DMS 273 (cell line): ENCODE measurements around the gene MYOCOS.

ENCODE experiments used
- DNase-seq: peaks from one replicate; lab custom pipeline; 2025; ENCODE audit not compliant: unreplicated experiment; lab: John Stamatoyannopoulos, UW

MYOCOS gene

GRCh38 chr1:171623651-171624331, 1.7 kb downstream of the MYOCOS start:
- no peak for DNase-seq

GRCh38 chr1:171625225-171625624, 3.2 kb downstream of the MYOCOS start:
- peak; percentile 41 for DNase-seq

GRCh38 chr1:171627020-171627419, 5.0 kb downstream of the MYOCOS start:
- no peak for DNase-seq

DNA sequence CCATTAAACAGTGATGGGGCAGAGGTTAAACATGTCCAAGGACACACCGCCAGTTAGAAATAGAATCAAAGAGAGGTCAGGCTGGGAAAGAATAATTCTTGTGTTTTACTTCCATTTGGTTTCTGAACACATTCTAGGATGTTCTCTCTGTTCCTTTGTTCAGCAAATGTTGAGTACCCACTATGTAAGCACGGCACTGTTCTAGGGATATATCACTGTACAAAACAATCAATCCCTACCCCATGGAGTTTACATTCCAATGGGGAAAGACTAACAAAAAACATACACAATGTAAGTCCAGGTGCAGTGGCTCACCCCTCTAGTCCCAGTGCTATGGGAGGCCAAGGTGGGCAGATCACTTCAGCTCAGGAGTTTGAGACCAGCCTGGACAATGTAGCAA, 6.2 kb downstream of the MYOCOS start:
- no peak for DNase-seq

DNA sequence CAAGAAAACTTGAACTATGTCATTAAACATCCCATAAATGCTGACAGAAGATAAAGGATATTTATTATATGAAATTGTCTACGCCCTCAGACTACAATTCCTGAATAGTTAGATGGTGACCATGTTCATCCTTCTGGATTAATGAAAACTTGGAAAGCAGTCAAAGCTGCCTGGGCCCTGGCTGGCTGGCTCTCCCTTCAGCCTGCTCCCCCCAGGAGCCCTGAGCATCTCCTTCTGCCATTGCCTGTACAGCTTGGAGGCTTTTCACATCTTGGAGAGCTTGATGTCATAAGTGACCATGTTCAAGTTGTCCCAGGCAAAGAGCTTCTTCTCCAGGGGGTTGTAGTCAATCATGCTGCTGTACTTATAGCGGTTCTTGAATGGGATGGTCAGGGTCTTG, 13.6 kb downstream of the MYOCOS start:
- DNase-seq = no peak

DNA sequence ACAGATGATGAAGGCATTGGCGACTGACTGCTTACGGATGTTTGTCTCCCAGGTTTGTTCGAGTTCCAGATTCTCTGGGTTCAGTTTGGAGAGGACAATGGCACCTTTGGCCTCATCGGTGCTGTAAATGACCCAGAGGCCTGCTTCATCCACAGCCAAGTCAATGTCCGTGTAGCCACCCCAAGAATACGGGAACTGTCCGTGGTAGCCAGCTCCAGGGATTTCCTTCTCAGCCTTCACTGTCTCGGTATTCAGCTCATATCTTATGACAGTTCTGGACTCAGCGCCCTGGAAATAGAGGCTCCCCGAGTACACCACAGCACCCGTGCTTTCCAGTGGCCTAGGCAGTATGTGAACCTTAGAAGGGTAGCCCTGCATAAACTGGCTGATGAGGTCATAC, 14.1 kb downstream of the MYOCOS start:
- no peak for DNase-seq

DNA sequence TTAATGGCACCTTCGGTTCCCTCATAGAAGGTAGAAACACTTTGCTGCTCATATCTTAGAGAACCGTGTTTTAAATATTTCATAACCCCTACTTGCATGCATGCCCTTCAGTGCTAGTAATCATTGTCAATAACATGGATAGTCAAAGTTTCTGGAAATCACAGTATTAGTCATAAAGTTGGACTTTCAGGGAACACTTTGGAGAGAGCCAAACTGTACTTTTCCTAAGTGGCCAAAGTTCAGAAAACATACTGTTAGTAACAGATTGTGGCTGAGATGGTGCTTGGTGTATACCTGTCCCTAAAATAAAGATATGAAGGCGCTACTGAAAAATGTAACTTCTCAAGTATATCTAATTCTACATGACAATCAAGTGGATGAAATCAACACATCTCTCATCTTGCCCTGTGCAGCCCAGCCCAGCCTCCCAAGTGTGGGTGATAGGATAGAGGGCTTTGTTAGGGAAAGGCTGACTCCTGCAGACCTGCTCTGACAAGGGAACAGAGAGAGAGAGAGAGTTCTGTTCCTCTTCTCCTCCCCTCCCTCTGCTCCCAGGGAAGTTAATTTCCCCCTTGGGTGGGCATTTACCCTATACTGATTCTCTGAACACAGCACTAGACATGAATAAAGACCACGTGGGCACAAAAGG, 16.0 kb downstream of the MYOCOS start:
- no peak for DNase-seq

- no peak for DNase-seq
These were observed 18.2 kb downstream of the MYOCOS start for GRCh38 chr1:171640225-171640624.

DNA sequence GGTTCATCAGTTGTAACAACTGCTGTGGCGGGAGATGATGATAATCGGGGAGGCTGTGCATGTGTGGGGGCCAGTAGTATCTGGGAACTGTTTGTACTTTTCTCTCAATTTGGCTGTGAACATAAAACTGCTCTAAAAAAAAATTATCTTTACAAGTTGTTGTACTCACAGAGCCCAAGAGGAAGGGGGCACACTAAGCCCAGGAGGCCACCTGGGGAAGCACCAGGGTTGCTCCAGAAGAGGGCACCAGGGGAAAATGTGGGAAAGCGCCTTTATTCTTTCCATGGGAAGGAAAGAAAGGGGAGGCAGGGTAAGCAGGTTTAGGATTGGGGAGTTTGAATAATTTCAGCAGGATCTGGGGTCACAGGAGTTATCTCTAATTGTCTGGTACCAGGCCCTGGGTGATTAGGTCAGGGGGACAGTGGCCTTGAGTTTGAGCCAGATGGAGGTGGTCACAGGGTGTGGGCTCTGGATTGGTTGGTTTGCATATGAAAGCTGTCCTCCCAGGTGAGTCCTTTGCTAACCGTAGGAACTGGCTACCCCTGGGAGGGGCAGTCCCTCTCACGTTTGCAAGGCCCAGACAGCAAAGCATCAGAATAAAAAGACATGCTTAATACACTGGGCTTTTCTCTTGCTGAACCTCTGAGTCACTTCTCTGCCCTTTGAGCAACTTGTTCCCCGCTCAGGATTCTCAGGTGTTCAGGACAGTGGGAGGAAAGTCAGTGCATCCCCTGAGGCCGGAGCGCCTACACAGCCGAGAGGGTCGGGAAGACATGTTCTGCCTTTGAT, 19.2 kb downstream of the MYOCOS start:
- peak; percentile 21 for DNase-seq

DNA sequence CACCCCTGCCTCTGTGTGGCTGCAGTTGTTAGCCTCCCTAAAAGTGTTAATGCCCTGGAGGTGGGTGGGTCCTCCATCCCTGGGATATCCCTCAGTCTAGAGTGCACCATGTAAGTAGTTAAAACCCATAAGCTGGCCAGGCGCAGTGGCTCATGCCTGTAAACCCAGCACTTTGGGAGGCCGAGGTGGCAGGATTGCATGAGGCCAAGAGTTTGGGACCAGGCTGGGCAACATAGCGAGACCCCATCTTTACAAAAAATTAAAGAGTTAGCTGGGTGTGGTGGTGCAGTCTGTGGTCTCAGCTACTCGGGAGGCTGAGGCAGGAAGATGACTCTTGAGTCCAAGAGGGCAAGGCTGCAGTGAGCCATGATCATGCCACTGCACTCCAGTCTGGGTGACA, 20.2 kb downstream of the MYOCOS start:
- DNase-seq = no peak

DNA sequence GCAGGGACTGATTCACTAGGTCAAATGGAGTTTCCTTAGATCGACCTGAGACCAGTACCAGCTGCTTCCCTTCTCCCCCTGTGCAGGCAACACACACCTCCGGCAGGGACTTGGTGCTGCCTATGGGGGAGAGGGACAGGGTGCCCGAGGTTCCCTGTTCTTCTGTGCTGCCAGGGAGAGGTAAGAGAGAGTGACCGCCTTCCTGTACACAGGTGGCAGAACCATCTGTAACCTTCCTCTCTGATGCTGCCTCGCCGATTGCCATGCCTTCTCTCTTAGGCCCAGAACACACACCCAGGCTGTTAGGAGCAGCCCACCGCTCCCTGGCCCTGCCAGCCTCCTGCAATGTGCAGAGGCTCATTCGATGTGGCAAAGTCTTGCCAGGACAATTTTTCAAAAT, 21.1 kb downstream of the MYOCOS start:
- DNase-seq = no peak

GRCh38 chr1:171644805-171645483, 22.9 kb downstream of the MYOCOS start:
- peak; percentile 97 for DNase-seq

- DNase-seq = peak; percentile 98
These were observed 23.7 kb downstream of the MYOCOS start for GRCh38 chr1:171645553-171646248.

GRCh38 chr1:171646249-171646560, 24.2 kb downstream of the MYOCOS start:
- no peak for DNase-seq

DNA sequence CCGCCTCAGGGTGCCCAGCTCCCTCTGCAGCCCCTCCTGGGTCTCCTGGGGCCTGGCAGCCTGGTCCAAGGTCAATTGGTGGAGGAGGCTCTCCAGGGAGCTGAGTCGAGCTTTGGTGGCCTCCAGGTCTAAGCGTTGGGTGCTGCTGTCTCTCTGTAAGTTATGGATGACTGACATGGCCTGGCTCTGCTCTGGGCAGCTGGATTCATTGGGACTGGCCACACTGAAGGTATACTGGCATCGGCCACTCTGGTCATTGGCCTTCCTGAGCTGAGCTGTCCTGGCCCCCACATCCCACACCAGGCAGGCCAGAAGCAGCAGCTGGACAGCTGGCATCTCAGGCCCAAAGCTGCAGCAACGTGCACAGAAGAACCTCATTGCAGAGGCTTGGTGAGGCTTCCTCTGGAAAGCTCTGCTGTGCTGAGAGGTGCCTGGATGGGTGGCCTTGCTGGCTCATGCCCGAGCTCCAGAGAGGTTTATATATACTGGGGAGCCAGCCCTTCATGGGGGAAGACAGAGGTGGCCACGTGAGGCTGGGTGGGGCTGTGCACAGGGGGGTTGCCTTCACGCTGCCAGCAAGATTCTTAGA, 30.3 kb downstream of the MYOCOS start, which contains the start of gene MYOC:
TSS of gene MYOC (minus strand) at position 455 of the 589 bp plus-strand sequence. CDS start at position 378, 77 bp downstream.
- DNase-seq = no peak

DNA sequence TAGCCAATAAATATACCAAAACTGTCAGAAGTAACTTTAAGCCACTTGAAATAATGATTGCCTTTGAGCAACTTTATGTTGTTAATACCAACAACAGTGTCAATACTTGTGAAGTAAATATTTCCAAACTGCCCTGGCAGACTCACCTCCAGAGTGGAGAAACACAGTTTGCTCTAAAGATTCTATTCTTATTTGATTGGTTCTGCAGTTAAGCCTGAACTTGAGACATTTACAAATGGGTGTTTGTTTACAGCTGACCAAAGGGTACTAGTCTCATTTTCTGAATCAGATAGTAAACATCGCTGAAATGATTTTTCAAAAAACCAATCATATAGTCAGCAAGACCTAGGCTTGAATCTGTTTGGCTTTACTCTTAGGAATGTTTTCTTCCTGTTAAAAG, 31.8 kb downstream of the MYOCOS start:
- DNase-seq = no peak

- no peak for DNase-seq
These were observed 32.3 kb downstream of the MYOCOS start for GRCh38 chr1:171654201-171654941.

DNA sequence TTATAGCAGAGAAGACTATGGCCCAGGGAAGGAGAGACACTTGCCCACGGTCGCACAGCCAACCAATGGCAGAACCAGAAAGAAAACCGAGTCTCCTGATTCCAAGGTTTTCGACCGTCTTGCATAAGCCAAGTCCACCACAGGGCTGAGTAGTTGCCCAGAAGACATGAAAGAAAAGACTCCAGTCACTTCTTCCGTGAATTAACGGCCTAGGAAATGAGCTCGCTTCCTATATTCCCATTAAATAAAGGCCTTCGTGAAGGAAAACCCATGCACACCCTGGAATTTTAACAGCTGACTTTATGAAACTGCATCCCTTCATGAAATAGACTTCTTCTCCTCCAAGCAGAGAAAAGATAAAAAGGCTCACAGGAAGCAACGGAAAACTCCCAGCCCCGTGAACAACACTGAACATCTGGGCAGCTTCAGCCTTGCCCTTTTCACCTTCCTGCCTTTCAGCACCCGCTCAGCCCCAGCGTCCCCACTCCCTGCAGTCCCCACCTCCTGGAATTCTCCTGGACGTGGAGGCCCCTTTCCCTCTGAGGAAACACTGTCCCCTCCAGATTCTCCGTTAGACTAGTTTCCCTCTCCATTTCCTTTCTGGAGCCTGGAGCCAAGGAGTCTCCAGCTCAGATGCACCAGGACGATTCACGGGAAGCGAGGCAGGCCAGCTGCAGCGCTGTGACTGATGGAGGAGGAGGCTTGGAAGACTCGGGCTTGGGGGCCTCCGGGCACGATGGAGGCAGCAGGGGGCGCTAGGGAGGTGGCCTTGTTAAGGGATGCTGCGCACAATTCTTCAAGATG, 33.1 kb downstream of the MYOCOS start:
- peak; percentile 74 for DNase-seq

DNA sequence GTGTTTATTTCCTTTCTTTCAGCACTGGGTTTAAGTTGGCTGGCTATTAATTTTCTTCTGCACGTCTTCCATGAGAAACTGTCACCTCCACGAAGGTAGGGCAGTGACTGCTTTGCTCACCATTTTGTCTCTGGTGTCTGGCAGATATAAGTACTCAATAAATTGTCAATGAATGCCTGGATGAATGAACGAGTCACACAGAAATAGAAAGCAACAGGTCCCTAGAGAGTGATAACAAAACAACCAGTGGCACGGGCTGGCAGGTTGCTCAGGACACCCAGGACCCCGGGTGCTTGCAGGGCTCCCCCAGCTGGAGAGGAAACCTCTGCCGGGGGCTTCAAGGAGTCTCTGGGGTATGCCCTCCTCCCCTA, 33.7 kb downstream of the MYOCOS start:
- no peak for DNase-seq
